GM18909 (cell line): ENCODE measurements around the gene PAEP.

Experiments used
- ATAC-seq: cut with Tn5 transposase; IDR thresholded peaks from one replicate; pipeline ENCODE4 v1.9.1; 2021; ENCODE audit warnings: mild to moderate bottlenecking; ENCODE audit not compliant: unreplicated experiment, poor library complexity

PAEP gene

GRCh38 chr9:135611875-135612209, 50.3 kb downstream of the PAEP start:
- ATAC-seq, result no peak

GRCh38 chr9:135612437-135612836, 50.9 kb downstream of the PAEP start:
- no peak for ATAC-seq

GRCh38 chr9:135612981-135613910, 51.7 kb downstream of the PAEP start:
- ATAC-seq, result no peak

- ATAC-seq, result no peak
Measured at GRCh38 chr9:135613946-135614805, 52.6 kb downstream of the PAEP start.

GRCh38 chr9:135614821-135615665, 53.5 kb downstream of the PAEP start:
- ATAC-seq, result no peak

GRCh38 chr9:135615666-135616618, 54.4 kb downstream of the PAEP start:
- ATAC-seq, result no peak
